ENCODE measurements around the gene TIA1. TPM values are rescaled to one million over a fixed set of nuclear protein-coding genes. Genes with fewer than 3 reads are reported as not detected.
"Not testable (repeated sequence)": the region's sequence is repeated elsewhere in the genome, so short reads cannot be mapped to it uniquely, and the experiment has no call there.

TIA1 gene
- total and polyA plus RNA-seq, 5 experiments from 2014 or later = 37.0 to 202 (median 62.6) TPM

DNA sequence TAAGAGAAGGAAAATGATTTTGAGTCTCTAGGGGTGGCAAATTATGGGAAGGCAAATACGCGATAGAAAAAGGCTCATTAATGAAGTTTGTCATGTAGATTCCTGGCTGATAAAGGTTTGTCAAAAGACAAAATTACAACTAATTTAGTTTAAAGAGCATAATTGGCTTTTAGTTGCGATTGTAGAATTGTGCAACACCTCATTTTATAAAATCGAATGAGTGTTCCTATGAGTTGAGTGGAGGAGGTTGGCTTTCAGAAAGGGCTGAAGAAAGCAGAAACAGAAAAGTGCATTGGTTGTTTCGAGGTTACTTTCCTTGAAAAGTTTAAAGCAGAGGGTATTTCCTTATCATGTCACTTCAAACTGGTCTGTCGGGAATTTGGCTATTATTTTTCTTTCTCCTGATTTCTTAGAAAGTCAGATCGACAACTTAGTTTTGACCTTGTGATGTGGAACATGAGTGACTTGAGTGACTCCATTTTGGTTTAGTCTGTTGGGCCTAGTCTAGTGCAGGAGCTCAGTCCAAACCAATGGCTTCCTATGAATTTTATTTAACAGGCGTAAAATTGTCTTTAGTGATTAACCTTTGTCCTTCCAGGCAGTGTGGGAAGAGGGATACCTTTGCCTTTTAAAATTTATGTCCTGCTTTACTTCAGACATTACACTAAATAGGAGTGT is 7.3 kb upstream of the TIA1 start:
- POLR2A ChIA-PET = interaction anchor here (0.7 to 1.0 kb wide), 2 partner anchors 65 to 283 kb away, joined by 3 to 4 read pairs; partner anchors contain the start of gene C2orf42
- no peak for DNase-seq
- Mint-ChIP-seq H3K36me3 (peaks cover 0 to 16% (median 2%) of the 10 kb centered on the region in 3 donors), H3K9me3 (no peaks in the 10 kb centered on the region), H3K27ac (peak overlapping the region in 1 of 10 donors; percentile 29), H3K27me3 (no peaks in the 10 kb centered on the region), H3K4me1 (peaks cover 7 to 30% (median 26%) of the 10 kb centered on the region in 4 donors), H3K4me3 (peak overlapping the region in 5 of 10 donors; percentile 4 to 53 (median 15))
- no peak for ATAC-seq

DNA sequence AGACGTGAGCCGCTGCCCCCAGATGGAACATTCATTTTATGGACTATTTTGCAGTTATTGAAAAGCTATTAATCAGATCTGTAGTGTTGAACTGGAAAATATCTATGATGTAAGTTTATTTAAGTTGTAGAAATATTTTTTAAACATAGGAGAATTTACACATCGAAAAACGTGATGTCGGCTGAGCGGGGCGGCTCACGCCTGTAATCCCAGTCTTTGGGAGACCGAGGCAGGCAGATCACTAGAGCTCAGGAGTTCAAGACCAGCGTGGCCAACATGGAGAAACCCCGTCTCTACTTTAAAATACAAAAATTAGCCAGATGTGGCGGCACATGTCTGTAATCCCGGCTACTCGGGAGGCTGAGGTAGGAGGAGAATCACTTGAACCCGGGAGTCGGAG is 2.0 kb upstream of the TIA1 start:
- DNase-seq (no peak), ATAC-seq (no peak)
- Mint-ChIP-seq H3K4me1 (peaks cover 14 to 26% (median 19%) of the 10 kb centered on the region in 4 donors), H3K9me3 (peaks cover 0 to 5% (median 0%) of the 10 kb centered on the region in 9 donors), H3K4me3 (peak overlapping the region in 1 of 10 donors; percentile 7), H3K36me3 (peaks cover 0 to 8% (median 0%) of the 10 kb centered on the region in 3 donors), H3K27me3 (peaks cover 0 to 4% (median 0%) of the 10 kb centered on the region in 5 donors), H3K27ac (no peak overlapping the region)
- POLR2A ChIA-PET = interaction anchor here (0.6 kb wide), 1 partner anchor 1174 kb away, joined by 5 read pairs; no protein-coding TSS in a partner anchor

- peak in 1 of 10 donors; percentile 3 for DNase-seq
Observed at GRCh38 chr2:70247364-70248180, 856 bp downstream of the TIA1 start.

GRCh38 chr2:70243806-70244584 is 4.4 kb downstream of the TIA1 start:
- POLR2A ChIA-PET = no interaction called here
- H3K27me3 Mint-ChIP-seq = peaks cover 0 to 4% (median 0%) of the 10 kb centered on the region in 5 donors
- peak overlapping the region; percentile 10 to 80 (median 40) for H3K27ac Mint-ChIP-seq
- peaks cover 28 to 77% (median 58%) of the 10 kb centered on the region in 4 donors for H3K4me1 Mint-ChIP-seq
- H3K4me3 Mint-ChIP-seq = peak overlapping the region in 7 of 10 donors; percentile 19 to 65 (median 51)
- peaks cover 0 to 5% (median 0%) of the 10 kb centered on the region in 9 donors for H3K9me3 Mint-ChIP-seq
- H3K36me3 Mint-ChIP-seq = peaks cover 0 to 45% (median 4%) of the 10 kb centered on the region in 3 donors
- DNase-seq (no peak), ATAC-seq (no peak)

More at GRCh38 chr2:70247364-70248180, 856 bp downstream of the TIA1 start:
- no peak for ATAC-seq
- POLR2A ChIA-PET = interaction anchor here (0.6 to 2.4 kb wide), 9 partner anchors 11 to 757 kb away, joined by 3 to 21 read pairs (median 4); partner anchors contain the start of genes C2orf42, MXD1, PCYOX1 and SNRPG
- Mint-ChIP-seq H3K36me3 (peaks cover 0 to 17% (median 0%) of the 10 kb centered on the region in 3 donors), H3K9me3 (peaks cover 0 to 5% (median 0%) of the 10 kb centered on the region in 9 donors), H3K27ac (peak overlapping the region; percentile 96 to 100 (median 99)), H3K4me3 (peak overlapping the region; percentile 91 to 99 (median 98)), H3K4me1 (peaks cover 22 to 53% (median 42%) of the 10 kb centered on the region in 4 donors), H3K27me3 (peaks cover 0 to 4% (median 0%) of the 10 kb centered on the region in 5 donors)

DNA sequence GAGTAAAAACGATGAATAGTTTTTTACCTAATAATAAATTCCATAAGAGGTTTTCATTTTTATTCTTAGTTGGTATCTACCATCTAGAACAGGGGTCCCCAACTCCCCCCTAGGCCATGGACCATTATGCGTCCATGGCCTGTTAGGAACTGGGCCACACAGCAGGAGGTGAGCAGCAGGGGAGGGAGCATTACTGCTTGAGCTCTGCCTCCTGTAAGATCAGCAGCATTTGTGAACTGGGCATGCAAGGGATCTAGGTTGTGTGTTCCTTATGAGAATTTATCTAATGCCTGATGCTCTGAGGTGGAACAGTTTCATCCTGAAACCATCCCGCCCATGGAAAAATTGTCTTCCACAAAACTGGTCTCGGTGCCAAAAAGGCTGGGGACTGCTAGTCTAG is 5.9 kb downstream of the TIA1 start:
- POLR2A ChIA-PET = interaction anchor here (0.7 to 1.1 kb wide), 2 partner anchors 15 to 171 kb away, joined by 3 read pairs; no protein-coding TSS in a partner anchor
- peaks cover 21 to 72% (median 56%) of the 10 kb centered on the region in 4 donors for H3K4me1 Mint-ChIP-seq
- ATAC-seq (no peak), DNase-seq (no peak)
- no peaks in the 10 kb centered on the region for H3K27me3 Mint-ChIP-seq
- peak overlapping the region in 4 of 10 donors; percentile 2 to 70 (median 47) for H3K4me3 Mint-ChIP-seq
- H3K9me3 Mint-ChIP-seq = no peaks in the 10 kb centered on the region
- H3K36me3 Mint-ChIP-seq = peaks cover 0 to 49% (median 4%) of the 10 kb centered on the region in 3 donors
- H3K27ac Mint-ChIP-seq = peak overlapping the region in 7 of 10 donors; percentile 11 to 74 (median 56)

DNA sequence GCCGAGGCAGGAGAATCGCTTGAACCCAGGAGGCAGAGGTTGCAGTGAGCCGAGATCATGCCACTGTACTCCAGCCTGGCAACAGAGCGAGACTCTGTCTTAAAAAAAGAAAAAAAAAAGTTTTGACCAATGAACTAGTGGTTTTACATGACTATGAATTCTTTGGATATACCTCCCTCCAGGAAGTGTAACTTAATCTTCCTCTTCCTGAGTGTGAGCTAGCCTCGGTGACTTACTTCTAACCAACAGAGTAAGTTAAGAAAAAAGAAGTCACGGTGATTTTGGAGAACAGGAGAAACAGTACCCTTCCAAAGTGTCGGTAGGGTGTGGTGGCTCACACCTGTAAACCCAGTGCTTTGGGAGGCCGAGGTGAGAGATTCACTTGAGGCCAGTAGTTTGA is 7.1 kb downstream of the TIA1 start:
- H3K9me3 Mint-ChIP-seq = no peaks in the 10 kb centered on the region
- ATAC-seq (no peak), DNase-seq (no peak)
- H3K36me3 Mint-ChIP-seq = peaks cover 0 to 59% (median 4%) of the 10 kb centered on the region in 3 donors
- H3K27me3 Mint-ChIP-seq = no peaks in the 10 kb centered on the region
- peak overlapping the region in 5 of 10 donors; percentile 7 to 52 (median 22) for H3K4me3 Mint-ChIP-seq
- POLR2A ChIA-PET = interaction anchor here (0.6 to 1.1 kb wide), 2 partner anchors 16 to 128 kb away, joined by 3 to 5 read pairs; no protein-coding TSS in a partner anchor
- peak overlapping the region in 7 of 10 donors; percentile 2 to 72 (median 28) for H3K27ac Mint-ChIP-seq
- peaks cover 20 to 60% (median 50%) of the 10 kb centered on the region in 4 donors for H3K4me1 Mint-ChIP-seq

GRCh38 chr2:70240599-70240998 is 7.8 kb downstream of the TIA1 start:
- Mint-ChIP-seq H3K36me3 (peaks cover 0 to 59% (median 4%) of the 10 kb centered on the region in 3 donors), H3K4me1 (peaks cover 15 to 53% (median 44%) of the 10 kb centered on the region in 4 donors), H3K4me3 (peak overlapping the region in 1 of 10 donors; percentile 34), H3K9me3 (no peaks in the 10 kb centered on the region), H3K27me3 (no peaks in the 10 kb centered on the region), H3K27ac (peak overlapping the region in 1 of 10 donors; percentile 51)
- no peak for ATAC-seq
- no peak for DNase-seq
- POLR2A ChIA-PET = no interaction called here

DNA sequence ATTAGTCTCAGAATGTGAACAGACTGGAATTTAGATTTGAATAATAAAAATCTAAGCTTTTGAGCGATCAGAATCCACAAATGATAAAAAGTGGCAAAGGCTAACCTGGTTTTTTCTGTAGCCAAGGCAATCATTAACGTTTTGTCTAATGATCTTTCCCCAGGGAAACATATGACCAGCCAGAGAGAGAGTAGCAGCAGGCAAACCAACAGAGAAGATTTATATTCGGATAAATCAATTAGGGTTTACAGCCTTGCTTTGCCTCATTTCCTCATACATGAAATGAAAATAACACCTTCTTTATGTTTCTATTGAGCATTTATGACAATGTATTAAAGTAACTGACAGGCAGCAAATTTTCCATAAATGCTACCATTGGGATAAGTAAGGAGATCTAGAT is 14.5 kb downstream of the TIA1 start:
- no peak overlapping the region for H3K4me3 Mint-ChIP-seq
- H3K4me1 Mint-ChIP-seq = peaks cover 0 to 3% (median under 1%) of the 10 kb centered on the region in 4 donors
- peak overlapping the region in 2 of 10 donors; percentile 24 for H3K27ac Mint-ChIP-seq
- peaks cover 0 to 80% (median 13%) of the 10 kb centered on the region in 3 donors for H3K36me3 Mint-ChIP-seq
- POLR2A ChIA-PET = interaction anchor here (0.6 kb wide), 1 partner anchor 21 kb away, joined by 3 read pairs; no protein-coding TSS in a partner anchor
- DNase-seq (no peak), ATAC-seq (no peak)
- no peaks in the 10 kb centered on the region for H3K27me3 Mint-ChIP-seq
- H3K9me3 Mint-ChIP-seq = no peaks in the 10 kb centered on the region

- DNase-seq = no peak
- Mint-ChIP-seq H3K27ac (peak overlapping the region in 4 of 10 donors; percentile 5 to 69 (median 28)), H3K36me3 (peaks cover 4 to 83% (median 25%) of the 10 kb centered on the region in 3 donors), H3K4me3 (no peak overlapping the region), H3K27me3 (no peaks in the 10 kb centered on the region), H3K4me1 (peaks cover 3 to 9% (median 6%) of the 10 kb centered on the region in 4 donors), H3K9me3 (no peaks in the 10 kb centered on the region)
- POLR2A ChIA-PET = no interaction called here
- ATAC-seq = no peak
Observed at GRCh38 chr2:70226781-70227180, 21.6 kb downstream of the TIA1 start.

- DNase-seq, H3K4me1 Mint-ChIP-seq, H3K27ac Mint-ChIP-seq, POLR2A ChIA-PET, H3K9me3 Mint-ChIP-seq, H3K4me3 Mint-ChIP-seq, H3K27me3 Mint-ChIP-seq, ATAC-seq: not testable (repeated sequence)
- peaks cover 4 to 85% (median 25%) of the 10 kb centered on the region in 3 donors for H3K36me3 Mint-ChIP-seq
Observed at GRCh38 chr2:70223305-70223704, 25.1 kb downstream of the TIA1 start.

GRCh38 chr2:70214953-70215549 is 33.4 kb downstream of the TIA1 start:
- DNase-seq (no peak), ATAC-seq (no peak)
- peak overlapping the region in 1 of 10 donors; percentile 41 for H3K27ac Mint-ChIP-seq
- no peak overlapping the region for H3K4me3 Mint-ChIP-seq
- H3K36me3 Mint-ChIP-seq = peaks cover 0 to 76% (median 12%) of the 10 kb centered on the region in 3 donors
- H3K4me1 Mint-ChIP-seq = peaks cover 0 to 2% (median 0%) of the 10 kb centered on the region in 4 donors
- no peaks in the 10 kb centered on the region for H3K27me3 Mint-ChIP-seq
- POLR2A ChIA-PET = interaction anchor here (0.6 kb wide), 2 partner anchors 16 to 501 kb away, joined by 3 read pairs; no protein-coding TSS in a partner anchor
- H3K9me3 Mint-ChIP-seq = no peaks in the 10 kb centered on the region
